GM18507 (cell line): ENCODE results near the gene PBX2.
A peak's percentile ranks its signal among the peaks of the same experiment; 100 is the strongest.
"Not testable (repeated sequence)": the region's sequence is repeated elsewhere in the genome, so short reads cannot be mapped to it uniquely, and the experiment has no call there.

Experiments
- DNase-seq: peaks from one replicate; pipeline ENCODE4 v3.0.0; 2011; ENCODE audit warnings: low read depth; ENCODE audit not compliant: insufficient read length; ENCODE audit errors: extremely low spot score
- FAIRE-seq: peaks from 2 replicates; lab custom pipeline; 2011; peaks lifted over from hg19 to GRCh38; lab: Jason Lieb, UNC

The PBX2 gene

DNA sequence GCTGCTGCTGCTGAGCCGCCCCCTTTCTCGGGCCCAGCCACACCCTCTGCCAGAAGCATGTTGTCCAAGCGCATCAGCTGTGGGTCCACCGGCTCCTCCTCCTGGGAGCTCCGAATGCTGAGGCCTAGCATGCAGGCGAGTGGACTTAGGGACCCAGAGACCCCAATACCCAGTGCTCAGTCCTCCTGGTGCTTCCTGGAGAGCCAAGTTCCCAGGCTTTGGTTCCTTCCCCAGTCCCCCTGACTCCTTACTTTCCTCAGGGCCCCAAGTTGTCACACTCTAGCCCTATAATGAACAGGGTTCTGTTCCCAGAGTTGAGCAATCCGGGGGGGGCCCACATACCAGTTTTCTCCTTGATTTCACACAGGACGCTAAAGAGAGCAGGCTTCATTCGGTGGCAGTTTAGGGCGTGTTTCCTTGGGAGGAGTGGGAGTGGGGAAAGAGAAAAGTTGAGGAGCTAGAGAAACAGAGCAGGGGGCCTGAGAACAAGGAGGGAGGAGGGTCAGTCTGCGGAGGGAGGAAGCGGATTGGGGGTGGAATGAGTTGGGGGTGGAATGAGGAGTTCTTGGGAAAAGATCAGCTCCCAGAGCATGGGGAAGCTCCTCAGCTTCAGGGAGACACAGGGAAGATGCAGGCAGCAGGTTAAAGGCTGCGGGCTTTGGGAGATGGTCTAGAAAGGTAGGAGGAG is 1.5 kb downstream of the PBX2 start:
- FAIRE-seq (no peak), DNase-seq (no peak)

DNA sequence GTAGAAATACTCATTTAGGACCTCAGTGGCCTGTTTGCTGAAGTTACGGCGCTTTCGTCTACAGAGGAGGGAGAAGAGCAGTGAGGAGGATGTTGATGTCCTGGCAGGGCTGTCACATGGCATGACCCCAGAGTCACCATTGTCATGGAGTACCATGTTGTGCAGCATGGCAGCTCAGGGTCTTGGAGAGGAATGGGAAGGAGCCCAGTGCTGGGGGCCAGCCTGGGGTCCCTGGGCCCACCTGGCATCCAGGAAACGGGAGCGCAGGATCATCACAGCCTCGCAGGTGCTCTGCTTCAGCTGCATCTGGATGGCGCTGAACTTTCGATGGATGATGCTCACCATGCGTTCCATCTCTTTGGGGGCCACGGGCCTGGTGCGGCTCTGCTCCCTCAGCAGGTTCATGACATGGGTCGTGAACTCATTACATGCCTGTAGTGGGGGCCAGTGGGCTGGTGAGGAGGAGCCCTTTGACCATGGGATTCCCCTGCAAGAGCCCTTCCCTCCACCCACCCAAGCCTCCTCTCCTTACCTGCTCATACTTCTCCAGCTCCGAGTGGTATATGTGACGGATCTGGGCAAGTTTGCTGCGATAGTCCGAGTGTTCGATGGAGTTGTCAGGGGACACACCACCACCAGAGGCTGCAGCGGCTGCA is 2.1 kb downstream of the PBX2 start:
- DNase-seq, FAIRE-seq: not testable (repeated sequence)

GRCh38 chr6:32187009-32187709 is 2.8 kb downstream of the PBX2 start:
- FAIRE-seq (no peak), DNase-seq (no peak)

GRCh38 chr6:32186151-32186840 is 3.7 kb downstream of the PBX2 start:
- FAIRE-seq, DNase-seq: not testable (repeated sequence)

DNA sequence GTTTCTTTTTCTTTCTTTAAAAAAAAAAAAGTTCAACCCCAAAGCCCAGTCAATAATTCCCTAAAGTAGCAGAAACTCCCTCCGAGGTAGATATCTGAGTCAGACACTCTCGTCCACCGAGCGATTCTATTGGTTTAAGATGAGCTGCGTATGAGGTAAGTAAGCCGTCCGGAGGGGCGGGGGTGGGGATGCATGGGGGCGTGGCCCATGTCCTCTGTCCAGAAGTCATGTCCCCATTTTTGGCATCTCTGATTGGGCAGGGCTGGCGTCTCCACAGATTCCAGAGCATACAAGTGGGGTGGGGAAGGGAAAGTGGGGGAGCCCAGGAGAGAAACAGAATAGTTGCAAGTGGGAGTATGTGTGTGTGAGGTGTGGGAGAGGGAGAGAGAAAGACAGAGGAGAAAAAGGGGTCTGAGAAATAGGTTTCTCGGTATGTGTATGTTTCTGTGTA is 4.3 kb downstream of the PBX2 start:
- peak; percentile 90 for FAIRE-seq
- DNase-seq: not testable (repeated sequence)

DNA sequence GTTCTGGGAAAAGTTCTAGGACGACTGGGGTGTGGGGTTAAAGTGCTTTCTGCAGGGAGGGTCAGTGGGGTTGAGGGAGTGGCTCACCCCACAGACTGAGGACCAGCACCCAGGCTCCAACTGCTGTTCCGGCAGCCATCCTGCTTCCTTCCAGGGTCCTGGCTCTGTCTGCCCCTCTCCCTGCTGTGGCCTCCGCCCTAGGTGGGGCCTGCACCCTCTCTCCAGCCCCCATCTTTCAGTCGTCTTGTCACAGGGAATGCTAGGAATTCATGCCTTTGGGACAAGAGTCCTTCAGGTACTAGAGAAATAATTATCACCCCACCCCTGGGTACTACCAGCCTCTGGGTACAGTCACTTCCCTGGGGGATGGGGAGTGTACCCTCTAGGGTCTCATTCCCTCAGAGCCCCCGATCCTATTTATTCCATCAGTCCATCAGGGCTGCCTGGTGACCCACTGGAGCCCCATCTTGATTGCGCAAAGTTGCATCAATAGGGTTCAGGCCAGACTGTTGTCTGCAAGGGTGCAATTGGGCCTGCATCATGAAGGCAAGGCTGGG is 5.8 kb downstream of the PBX2 start, which contains the start of gene AGER:
TSS of gene AGER (minus strand) at position 170 of the 557 bp plus-strand sequence. CDS start at position 139, 31 bp downstream.
- no peak for FAIRE-seq
- DNase-seq: no peak

- FAIRE-seq (no peak), DNase-seq (no peak)
These were observed 6.4 kb downstream of the PBX2 start for GRCh38 chr6:32183483-32184083.

GRCh38 chr6:32183030-32183429 is 7.0 kb downstream of the PBX2 start:
- FAIRE-seq: no peak
- DNase-seq: no peak

DNA sequence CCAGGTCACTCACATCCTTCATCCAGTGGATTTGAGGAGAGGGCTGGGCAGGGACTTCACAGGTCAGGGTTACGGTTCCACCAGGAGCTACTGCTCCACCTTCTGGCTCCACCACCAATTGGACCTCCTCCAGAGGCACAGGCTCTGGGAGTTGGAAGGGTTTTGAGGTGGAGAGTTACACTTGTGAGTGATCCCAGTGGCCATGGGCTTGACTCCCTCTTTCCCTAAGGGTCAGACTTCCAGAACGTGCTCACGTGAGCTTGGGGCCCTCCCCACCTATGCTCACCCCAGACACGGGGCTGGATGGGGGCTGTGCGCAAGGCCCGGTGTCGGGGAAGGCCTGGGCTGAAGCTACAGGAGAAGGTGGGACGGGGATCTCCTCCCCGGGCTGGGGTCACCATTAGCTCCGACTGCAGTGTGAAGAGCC is 7.4 kb downstream of the PBX2 start:
- FAIRE-seq (no peak), DNase-seq (no peak)

DNA sequence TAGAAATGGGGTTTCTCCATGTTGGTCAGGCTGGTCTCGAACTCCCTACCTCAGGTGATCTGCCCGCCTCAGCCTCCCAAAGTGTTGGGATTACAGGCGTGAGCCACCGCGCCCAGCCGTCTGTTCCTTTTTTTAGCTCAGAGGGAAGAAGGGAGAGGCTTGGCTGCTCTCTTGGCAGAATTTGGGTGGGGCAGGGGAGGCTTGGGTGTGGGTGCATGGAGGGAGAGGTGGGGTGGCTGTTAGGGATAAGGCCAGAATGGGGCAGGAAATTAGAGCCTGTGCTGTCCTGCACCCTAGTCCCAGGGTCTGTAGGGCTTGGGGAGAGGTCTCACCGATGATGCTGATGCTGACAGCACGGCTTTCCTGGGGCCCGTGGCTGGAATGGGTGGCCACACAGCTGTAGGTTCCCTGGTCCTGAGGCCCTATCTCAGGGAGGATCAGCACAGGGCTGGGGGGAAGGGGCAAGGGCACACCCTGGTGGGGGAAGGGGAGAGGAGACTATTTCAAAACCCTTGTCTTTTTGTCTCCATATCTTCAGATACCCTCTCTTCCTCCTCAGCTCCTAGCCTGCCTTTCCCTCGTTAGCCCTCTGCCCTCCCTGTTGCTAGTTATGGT is 8.0 kb downstream of the PBX2 start:
- no peak for DNase-seq
- no peak for FAIRE-seq

DNA sequence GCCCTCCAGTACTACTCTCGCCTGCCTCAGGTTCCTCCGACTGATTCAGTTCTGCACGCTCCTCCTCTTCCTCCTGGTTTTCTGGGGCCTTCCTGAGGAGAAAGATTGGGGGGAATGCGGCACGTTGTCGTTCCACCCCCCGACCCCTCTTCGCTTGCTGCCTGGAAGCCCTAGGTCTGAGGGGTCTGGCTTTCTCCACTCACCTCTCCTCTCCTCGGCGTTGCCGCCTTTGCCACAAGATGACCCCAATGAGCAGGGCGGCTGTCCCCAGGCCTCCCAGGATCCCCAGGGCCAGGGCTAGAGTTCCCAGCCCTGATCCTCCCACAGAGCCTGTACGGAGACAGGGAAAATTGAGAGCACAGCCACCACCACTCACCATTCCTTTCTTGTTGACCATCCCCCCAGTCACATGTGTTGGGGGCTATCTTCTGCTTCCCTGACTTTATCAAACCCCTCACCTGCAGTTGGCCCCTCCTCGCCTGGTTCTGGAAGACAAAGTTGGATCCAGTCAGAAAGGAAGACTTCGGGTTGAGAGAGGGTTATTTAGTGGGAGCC is 8.8 kb downstream of the PBX2 start:
- FAIRE-seq: no peak

DNA sequence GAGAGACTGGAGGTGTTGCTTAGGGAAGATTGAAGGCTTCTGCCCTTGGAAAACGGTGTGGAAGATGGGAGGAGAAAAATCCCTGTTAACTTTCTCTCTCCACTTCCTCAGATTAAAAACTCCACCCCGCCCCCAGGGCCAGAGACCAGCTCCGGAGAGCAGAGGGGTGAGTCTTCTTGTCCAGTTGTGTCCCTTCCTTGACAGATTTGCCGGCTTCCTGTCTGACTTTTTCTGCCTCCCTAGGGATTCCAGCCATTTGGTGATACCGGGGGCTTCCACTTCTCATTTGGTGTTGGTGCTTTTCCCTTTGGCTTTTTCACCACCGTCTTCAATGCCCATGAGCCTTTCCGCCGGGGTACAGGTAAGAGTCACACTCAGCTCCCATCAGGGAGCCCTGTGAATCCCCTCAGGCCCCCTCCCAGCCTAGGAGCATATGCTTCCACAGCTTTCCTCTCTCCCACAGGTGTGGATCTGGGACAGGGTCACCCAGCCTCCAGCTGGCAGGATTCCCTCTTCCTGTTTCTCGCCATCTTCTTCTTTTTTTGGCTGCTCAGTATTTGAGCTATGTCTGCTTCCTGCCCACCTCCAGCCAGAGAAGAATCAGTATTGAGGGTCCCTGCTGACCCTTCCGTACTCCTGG is 10.1 kb downstream of the PBX2 start:
- no peak for DNase-seq
- no peak for FAIRE-seq

More for the DNA sequence above, 8.8 kb downstream of the PBX2 start:
- no peak for DNase-seq

GRCh38 chr6:32178547-32179440 is 11.2 kb downstream of the PBX2 start:
- DNase-seq (no peak), FAIRE-seq (no peak)

DNA sequence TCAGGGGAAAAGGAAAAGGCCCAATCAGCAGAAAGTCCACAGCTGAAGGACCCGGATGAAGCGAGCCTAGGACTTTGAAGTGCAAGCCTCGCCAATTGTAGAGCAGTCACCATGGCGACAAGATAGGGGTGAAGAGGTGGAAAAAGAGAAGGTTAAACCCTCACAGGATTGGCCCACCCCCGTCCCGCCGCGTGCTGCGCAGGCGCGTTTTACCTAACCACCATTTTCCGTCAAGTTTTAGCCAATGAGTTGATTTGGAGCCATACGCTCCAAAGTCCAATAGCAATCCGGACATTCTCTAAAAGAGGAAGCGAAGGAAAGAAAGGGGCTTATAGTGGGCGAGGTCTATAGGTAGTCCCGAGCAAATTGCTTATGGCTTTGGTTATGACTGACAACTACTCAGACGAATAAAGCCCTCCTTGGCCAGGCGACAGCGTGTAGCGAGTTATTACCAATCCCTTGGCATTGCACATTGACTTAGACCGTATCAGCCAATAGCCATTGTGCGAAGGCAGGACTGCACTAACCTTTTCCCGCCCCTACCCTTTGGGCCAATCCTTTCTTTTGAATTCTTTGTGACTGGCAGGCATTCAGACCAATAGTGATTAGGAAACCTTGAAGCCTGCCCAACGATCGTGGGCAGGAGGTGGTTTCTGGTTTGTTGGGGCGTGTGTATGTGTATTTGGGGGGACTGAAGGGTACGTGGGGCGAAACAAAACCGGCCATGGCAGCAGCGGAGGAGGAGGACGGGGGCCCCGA is 12.0 kb downstream of the PBX2 start, which contains the start of gene RNF5:
TSS of gene RNF5 (plus strand) at position 618 of the 759 bp plus-strand sequence. CDS start at position 725, 107 bp downstream.
- FAIRE-seq (peak; percentile 99), DNase-seq (peak; percentile 83)

DNA sequence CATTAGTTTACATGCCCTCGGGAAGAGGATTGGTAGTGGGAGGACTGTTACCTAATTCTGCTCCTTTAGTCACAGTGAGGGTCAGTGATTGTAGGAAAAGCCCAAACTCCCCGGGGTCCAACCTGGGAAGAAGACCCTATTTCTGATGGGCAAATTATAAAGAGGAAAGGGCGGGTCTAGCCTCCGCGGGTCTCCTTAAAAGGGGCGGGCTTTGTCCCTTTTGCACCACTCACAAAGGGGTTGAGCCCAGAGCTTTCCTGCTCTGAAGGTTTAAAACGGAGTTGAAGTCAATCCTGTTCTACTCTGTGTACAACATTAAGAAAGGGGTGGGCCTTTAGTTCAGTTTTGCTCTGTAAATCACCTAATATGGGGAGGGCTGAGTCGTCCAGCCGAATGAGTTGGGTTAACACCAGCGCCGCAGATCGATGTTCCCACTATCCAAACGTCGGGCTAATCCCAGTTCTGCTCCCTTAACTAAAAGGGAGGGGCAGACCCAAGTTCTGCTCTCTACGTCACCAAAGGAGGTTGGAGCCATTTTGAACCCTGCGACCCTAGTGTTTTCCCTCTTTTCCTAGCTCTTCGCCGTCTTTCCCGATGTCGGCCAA is 12.7 kb downstream of the PBX2 start:
- DNase-seq (no peak), FAIRE-seq (peak; percentile 46)
